Omental fat pad (tissue), 4 donors: ENCODE data around the gene DSCAM. TPM values are rescaled to one million over a fixed set of nuclear protein-coding genes. Genes with fewer than 3 reads are reported as not detected.

Experiments used
- ATAC-seq: fragments of 150-250 bp; one replicate; pipeline ENCODE4 v1.9.1; 2016; ENCODE audit warnings: mild to moderate bottlenecking, moderate library complexity; ENCODE audit not compliant: low FRiP score
- DNase-seq: peaks from one replicate; pipeline ENCODE4 v3.0.0-alpha.2; 2019; ENCODE audit warnings: low spot score
- total RNA-seq, 4 donors: library from RNA; depleted of rRNA; stranded (reverse); fragments of >200 nt; gene quantifications; one replicate each; pipeline ENCODE4 v1.1.0, GENCODE V29; 2016
- TF ChIP-seq, protein P1 (sequence below), 3 donors: fragments of 450-650 bp; IDR thresholded peaks; one replicate each; pipeline ENCODE4 v1.5.1; 2016 to 2017; ENCODE audit warnings: antibody characterized with exemption in 3 of 3, mild to moderate bottlenecking in 3 of 3, moderate library complexity in 2 of 3

The DSCAM gene
- total RNA-seq, 4 donors from 2014 or later, result 0.16 TPM; not detected in 3

DNA sequence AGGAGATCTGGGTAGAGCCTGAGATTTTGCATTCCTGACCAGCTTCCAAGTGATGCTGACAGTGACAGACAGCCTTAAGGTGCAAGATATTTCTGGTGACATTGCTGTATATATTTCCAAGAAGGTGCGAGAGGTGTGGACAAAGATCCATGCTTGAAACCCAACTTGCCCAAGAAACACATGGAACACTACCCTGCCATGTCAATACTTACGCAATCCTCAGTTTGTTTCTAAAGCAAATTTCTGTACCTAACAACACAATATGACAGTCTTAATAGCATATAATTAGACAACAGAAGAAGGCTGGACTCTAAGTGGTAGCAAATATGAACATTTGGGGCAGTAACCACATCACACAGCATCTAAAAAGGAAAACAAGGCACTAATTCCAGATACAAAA is 260.4 kb downstream of the DSCAM start:
- ATAC-seq, result no peak
- DNase-seq, result no peak
- TF ChIP-seq, protein P1, sequence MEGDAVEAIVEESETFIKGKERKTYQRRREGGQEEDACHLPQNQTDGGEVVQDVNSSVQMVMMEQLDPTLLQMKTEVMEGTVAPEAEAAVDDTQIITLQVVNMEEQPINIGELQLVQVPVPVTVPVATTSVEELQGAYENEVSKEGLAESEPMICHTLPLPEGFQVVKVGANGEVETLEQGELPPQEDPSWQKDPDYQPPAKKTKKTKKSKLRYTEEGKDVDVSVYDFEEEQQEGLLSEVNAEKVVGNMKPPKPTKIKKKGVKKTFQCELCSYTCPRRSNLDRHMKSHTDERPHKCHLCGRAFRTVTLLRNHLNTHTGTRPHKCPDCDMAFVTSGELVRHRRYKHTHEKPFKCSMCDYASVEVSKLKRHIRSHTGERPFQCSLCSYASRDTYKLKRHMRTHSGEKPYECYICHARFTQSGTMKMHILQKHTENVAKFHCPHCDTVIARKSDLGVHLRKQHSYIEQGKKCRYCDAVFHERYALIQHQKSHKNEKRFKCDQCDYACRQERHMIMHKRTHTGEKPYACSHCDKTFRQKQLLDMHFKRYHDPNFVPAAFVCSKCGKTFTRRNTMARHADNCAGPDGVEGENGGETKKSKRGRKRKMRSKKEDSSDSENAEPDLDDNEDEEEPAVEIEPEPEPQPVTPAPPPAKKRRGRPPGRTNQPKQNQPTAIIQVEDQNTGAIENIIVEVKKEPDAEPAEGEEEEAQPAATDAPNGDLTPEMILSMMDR (IDR thresholded peaks at IDR 0.05), result no peak

DNA sequence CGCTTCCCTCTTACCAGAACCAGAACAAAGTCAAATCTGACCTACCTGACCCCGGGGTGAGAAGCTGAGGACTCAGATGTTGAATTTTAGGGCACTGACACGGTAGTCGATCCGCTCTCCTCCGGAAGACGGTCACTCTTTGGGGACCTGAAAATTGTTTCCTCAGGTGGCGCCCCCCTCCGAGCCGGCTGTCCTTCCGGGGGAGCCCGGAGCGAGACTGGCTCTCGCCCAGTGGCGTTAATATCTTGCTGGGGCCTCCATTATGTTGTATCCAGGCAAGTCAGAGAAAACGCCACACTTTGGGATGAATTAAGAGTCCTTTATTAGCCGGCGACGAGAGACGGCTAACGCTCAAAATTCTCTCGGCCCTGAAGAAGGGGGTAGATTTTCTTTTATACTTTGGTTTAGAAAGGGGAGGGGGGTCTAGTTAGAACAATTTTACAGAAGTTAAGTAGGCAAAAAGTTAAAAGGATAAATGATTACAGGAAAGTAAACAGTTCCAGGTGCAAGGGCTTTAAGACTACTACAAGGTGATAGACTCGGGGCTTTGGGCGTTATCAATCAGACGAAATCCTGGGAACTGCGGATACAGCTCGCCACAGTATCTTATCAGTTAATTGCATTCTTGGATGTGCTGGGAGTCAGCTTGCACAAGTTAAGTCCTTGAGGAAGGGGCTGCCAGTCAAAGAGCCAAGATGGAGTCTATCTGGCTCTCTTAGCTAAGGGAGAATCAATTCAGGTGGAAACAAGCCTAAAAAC is 269.5 kb downstream of the DSCAM start:
- DNase-seq (no peak), ATAC-seq (no peak)
- TF ChIP-seq, protein P1 (IDR thresholded peaks at IDR 0.05), result no peak

DNA sequence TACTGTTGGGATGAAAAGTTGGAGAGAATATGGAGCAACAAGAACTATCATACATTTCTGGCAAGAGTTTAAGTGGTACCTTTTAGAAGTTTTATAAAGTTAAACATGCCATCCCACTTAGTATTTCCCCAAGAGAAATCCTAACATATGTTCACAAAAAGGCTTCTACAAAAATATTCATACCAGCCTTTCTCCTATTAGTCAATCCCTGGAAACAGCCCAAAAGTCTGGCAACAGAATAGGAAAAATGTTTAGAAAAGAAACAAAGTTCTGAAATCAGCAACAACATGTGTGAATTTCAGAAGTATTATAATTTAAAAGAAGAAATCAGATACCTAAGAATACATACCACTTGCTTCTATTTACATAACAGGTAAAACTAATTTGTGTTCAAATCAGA is 271.0 kb downstream of the DSCAM start:
- TF ChIP-seq, protein P1 (IDR thresholded peaks at IDR 0.05), result no peak
- DNase-seq (no peak), ATAC-seq (no peak)

DNA sequence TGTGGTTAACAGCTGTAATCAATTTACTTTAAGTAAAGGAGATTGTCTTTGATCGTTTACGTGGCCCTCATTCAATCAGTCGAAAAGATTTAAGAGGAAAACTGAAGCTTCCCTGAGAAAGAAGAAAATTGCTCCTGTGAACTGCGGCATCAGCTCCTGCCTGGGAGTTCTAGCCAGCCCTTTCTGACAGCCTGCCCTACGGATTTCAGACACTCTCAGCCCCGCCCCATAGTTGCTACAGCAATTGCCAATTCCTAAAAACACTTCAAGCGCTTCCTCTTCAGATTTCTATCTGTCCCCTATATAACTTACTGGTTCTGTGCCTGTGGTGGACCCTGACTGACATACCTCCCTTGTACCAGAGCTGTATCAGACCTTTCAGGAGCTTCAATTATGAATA is 277.6 kb downstream of the DSCAM start:
- ATAC-seq, result no peak
- TF ChIP-seq, protein P1 (IDR thresholded peaks at IDR 0.05), result no peak
- DNase-seq, result no peak

DNA sequence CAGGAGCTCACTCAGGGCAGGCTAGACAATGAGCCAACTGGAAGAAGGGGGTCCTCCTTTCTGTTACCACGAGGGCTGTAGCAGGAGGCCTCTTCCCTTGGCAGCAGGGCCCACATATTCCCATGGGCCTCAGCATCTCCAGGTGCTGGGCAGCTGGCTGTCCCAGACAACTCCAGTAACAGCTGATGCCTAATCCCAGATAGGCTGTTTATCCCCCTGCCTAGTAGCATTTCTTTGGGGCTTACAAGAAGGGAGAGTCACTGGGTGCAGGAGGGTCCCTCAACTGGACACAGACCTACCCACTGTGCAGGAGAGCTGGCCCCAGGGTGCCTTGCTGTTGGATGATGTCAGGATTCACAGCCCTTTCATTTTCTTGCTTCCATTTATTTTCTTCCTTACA is 278.2 kb downstream of the DSCAM start:
- TF ChIP-seq, protein P1 (IDR thresholded peaks at IDR 0.05), result no peak
- no peak for DNase-seq
- ATAC-seq, result no peak

DNA sequence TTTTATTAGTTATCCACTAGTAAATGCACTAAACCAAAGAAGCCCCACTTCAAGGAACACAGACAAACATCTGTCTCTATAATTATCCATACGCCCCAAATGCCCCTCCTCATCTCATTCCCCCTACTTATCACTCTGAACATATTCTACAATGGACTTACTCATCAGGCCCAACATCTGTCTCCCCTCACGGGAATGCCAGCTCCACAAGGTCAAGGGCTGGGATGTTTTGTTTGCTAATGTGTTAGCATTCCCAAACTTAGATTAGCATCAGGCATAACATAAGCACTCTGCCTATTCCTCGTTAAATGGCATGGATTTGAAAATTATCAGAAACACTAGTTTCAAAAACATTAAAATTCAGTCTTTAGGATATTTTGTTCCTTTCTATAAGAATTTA is 279.5 kb downstream of the DSCAM start:
- TF ChIP-seq, protein P1 (IDR thresholded peaks at IDR 0.05), result no peak
- no peak for ATAC-seq
- DNase-seq, result no peak

DNA sequence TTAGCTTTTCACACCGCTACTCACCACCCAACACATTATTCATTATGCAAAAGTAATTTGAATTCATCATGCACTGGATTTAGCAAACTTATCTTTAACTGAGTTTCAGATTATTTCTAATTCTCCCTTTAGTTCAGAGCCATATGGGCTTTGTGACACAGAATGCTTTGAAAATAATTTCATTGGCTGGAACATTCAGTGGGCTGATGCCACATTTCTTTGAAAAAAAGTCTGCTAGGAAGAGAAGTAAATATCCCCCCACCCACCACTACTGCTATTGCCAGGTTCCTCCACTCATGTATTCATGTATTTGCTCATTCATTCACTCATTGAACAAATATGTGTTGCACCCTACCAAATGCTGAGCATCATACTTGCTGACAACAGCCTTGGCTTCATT is 280.5 kb downstream of the DSCAM start:
- TF ChIP-seq, protein P1 (IDR thresholded peaks at IDR 0.05), result no peak
- DNase-seq (no peak), ATAC-seq (no peak)
